MG63 (cell line): ENCODE measurements around the gene NDST1. TPM values are rescaled to one million over a fixed set of nuclear protein-coding genes. Genes with fewer than 3 reads are reported as not detected.
A peak's percentile ranks its signal among the peaks of the same experiment; 100 is the strongest.

Source experiments
- DNase-seq: peaks from one replicate; pipeline ENCODE4 v3.0.0-alpha.2; 2020
- H3K27me3 ChIP-seq: fragments of 250-450 bp; sonication (Bioruptor Pico); 2 replicates; pipeline ENCODE4 v1.5.1; 2020; ENCODE audit warnings: mild to moderate bottlenecking, moderate library complexity
- H3K36me3 ChIP-seq: fragments of 250-450 bp; sonication (Bioruptor Pico); 2 replicates; pipeline ENCODE4 v1.5.1; 2020; ENCODE audit warnings: mild to moderate bottlenecking, moderate library complexity
- H3K4me3 ChIP-seq: fragments of 250-450 bp; sonication (Bioruptor Pico); 2 replicates; pipeline ENCODE4 v1.5.1; 2020; ENCODE audit warnings: mild to moderate bottlenecking, moderate library complexity
- H3K9me3 ChIP-seq: fragments of 250-450 bp; sonication (Bioruptor Pico); 2 replicates; pipeline ENCODE4 v1.5.1; 2020; ENCODE audit warnings: mild to moderate bottlenecking, moderate library complexity
- total RNA-seq: library from RNA; depleted of rRNA; stranded (reverse); fragments of >200 nt; shearing (Covaris generic); gene quantifications from 2 replicates; pipeline ENCODE4 v1.2.3, GENCODE V29; 2014; ENCODE audit warnings: low replicate concordance

The NDST1 gene
- total RNA-seq, 1 experiment from 2014 or later = 142 TPM

DNA sequence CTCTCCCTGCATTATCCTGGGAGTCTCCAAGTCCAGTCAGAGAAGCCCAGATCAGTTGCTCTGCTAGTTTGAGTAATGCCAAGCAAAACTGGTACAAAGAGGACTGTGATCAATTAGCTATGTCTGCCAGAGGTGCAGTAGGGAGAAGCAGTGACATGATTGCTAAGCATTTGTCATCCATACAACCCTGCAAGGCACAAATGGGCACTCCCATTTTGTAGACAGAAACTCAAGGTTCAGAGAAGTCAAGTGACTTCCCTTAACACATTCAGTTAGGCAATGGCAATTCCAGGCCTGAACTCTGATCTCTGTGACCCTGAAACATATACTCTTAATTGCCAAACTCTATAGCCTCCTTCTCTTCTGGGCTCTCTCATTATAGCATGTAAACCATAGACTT lies 34.0 kb downstream of the NDST1 start:
- no peaks in the 10 kb centered on the region for H3K27me3 ChIP-seq
- no peaks in the 10 kb centered on the region for H3K9me3 ChIP-seq
- DNase-seq = no peak
- H3K4me3 ChIP-seq = no peak overlapping the region
- peaks cover 100% of the 10 kb centered on the region for H3K36me3 ChIP-seq

DNA sequence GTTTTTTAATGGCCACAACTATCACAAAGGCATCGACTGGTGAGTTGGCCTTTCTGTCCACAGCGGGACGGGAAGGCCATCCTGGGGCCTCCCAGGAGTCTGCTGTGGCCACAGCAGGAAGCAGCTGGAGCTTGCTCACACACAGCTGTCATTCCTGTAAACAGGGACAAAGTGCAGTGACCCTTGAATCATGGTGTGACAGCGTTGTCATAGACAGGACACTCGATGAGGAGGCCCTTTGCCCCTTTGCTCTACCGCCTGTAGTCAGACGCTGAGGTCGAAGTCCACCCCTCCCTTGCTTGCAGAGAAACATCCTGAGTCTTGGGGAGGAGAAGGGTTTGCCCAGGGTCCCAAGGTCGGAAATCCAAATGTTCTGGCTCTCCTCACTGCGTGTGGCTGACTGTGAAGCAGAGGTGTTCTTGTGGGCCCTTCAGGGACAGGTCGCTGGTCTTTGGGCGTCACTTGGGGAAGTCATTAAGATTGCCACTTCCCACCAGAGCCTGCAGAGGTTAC lies 35.1 kb downstream of the NDST1 start:
- no peaks in the 10 kb centered on the region for H3K27me3 ChIP-seq
- H3K9me3 ChIP-seq = no peaks in the 10 kb centered on the region
- H3K4me3 ChIP-seq = no peak overlapping the region
- no peak for DNase-seq
- peaks cover 100% of the 10 kb centered on the region for H3K36me3 ChIP-seq

- no peaks in the 10 kb centered on the region for H3K27me3 ChIP-seq
- peak; percentile 69 for DNase-seq
- no peak overlapping the region for H3K4me3 ChIP-seq
- H3K9me3 ChIP-seq = no peaks in the 10 kb centered on the region
- H3K36me3 ChIP-seq = peaks cover 100% of the 10 kb centered on the region
Observed at GRCh38 chr5:150544611-150545219, 36.8 kb downstream of the NDST1 start.

GRCh38 chr5:150545246-150545645 lies 37.3 kb downstream of the NDST1 start:
- no peak overlapping the region for H3K4me3 ChIP-seq
- H3K36me3 ChIP-seq = peaks cover 100% of the 10 kb centered on the region
- H3K27me3 ChIP-seq = no peaks in the 10 kb centered on the region
- DNase-seq = no peak
- H3K9me3 ChIP-seq = no peaks in the 10 kb centered on the region

DNA sequence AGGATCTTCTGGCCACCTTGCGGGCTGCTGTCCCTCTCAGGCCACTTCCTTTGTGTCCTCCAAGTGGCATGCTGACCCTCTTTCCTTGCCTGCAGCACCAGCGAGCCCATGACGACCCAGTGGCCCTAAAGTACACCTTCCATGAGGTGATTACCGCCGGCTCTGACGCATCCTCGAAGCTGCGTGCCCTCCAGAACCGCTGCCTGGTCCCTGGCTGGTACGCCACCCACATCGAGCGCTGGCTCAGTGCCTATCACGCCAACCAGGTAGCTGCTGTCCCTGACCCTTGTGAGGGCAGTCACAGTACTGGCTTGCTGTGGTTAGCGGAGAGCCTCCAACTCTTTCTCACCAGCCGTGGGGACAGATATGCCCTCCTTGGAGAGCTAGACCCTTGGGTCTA lies 40.2 kb downstream of the NDST1 start:
- H3K4me3 ChIP-seq = no peak overlapping the region
- H3K9me3 ChIP-seq = no peaks in the 10 kb centered on the region
- H3K27me3 ChIP-seq = no peaks in the 10 kb centered on the region
- no peak for DNase-seq
- peaks cover 100% of the 10 kb centered on the region for H3K36me3 ChIP-seq

- H3K36me3 ChIP-seq = peaks cover 97% of the 10 kb centered on the region
- no peak overlapping the region for H3K4me3 ChIP-seq
- no peaks in the 10 kb centered on the region for H3K27me3 ChIP-seq
- DNase-seq = no peak
- no peaks in the 10 kb centered on the region for H3K9me3 ChIP-seq
Observed at GRCh38 chr5:150549735-150550134, 41.8 kb downstream of the NDST1 start.

GRCh38 chr5:150550286-150550685 lies 42.4 kb downstream of the NDST1 start:
- no peaks in the 10 kb centered on the region for H3K27me3 ChIP-seq
- no peaks in the 10 kb centered on the region for H3K9me3 ChIP-seq
- H3K36me3 ChIP-seq = peaks cover 97% of the 10 kb centered on the region
- DNase-seq = no peak
- no peak overlapping the region for H3K4me3 ChIP-seq

GRCh38 chr5:150551066-150551465 lies 43.1 kb downstream of the NDST1 start:
- H3K27me3 ChIP-seq = no peaks in the 10 kb centered on the region
- no peak overlapping the region for H3K4me3 ChIP-seq
- no peak for DNase-seq
- no peaks in the 10 kb centered on the region for H3K9me3 ChIP-seq
- H3K36me3 ChIP-seq = peaks cover 97% of the 10 kb centered on the region

DNA sequence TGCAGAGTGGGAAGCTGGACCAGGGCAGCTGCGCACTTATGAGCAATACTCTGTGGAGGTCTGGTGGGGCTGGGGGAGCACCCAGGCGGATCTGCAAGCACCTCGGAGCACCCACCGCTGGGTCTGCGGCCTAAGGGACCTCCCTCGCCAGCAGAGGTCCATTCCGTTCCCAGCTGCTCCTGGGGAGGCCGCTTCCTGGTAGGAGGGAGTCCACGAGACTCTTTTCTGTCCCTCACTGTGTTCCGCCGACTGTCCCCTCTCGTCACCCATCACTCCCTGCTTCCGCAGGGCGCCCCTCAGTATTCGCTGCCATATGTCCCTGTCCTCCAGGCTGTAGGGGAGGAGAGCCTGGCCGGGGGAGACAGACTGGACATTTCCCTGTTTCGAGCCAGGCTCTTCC lies 45.5 kb downstream of the NDST1 start:
- no peak overlapping the region for H3K4me3 ChIP-seq
- no peaks in the 10 kb centered on the region for H3K27me3 ChIP-seq
- no peaks in the 10 kb centered on the region for H3K9me3 ChIP-seq
- peaks cover 92% of the 10 kb centered on the region for H3K36me3 ChIP-seq
- no peak for DNase-seq

DNA sequence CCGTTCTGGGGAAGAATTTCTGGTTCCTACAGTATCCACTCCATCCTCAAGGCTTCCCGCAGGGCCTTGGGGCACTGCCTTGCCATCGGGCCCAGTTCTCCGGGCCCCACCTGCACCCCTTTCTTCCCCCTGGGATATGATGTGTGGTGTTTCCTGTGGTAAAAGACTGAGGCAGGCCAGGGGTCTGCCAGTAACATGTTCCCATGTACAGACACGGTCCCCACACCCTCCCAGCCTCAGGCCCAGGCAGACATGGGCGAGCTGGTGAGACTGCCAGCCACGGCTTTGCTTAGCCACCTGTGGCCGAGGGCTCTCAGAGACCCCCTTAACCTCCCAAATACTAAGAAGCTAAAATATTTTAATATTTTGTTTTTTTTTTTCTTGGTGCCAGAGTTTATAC lies 46.0 kb downstream of the NDST1 start:
- Histone ChIP-seq H3K9me3 (no peaks in the 10 kb centered on the region), H3K27me3 (no peaks in the 10 kb centered on the region), H3K4me3 (no peak overlapping the region), H3K36me3 (peaks cover 92% of the 10 kb centered on the region)
- no peak for DNase-seq

DNA sequence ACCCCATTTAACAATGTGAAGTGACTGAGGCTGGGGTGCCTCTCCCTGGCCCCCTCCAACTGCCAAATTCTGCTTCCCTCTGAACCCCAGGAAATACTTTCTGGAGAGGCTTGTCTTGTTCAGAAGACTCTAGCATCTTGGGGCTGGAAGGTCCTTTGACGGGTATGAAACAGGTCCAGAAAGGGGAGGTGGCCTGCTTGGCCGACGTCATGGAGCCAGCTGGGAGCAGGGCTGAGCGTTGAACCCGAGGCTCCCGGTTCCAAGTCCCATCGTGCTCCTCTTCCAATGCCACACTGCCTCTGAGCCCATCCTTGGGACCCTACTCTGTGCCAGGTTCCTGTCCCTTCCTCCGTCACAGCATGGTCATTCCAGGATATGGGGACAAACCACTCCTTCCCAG lies 46.9 kb downstream of the NDST1 start:
- H3K36me3 ChIP-seq = peaks cover 91% of the 10 kb centered on the region
- H3K27me3 ChIP-seq = no peaks in the 10 kb centered on the region
- no peak overlapping the region for H3K4me3 ChIP-seq
- H3K9me3 ChIP-seq = no peaks in the 10 kb centered on the region
- no peak for DNase-seq

DNA sequence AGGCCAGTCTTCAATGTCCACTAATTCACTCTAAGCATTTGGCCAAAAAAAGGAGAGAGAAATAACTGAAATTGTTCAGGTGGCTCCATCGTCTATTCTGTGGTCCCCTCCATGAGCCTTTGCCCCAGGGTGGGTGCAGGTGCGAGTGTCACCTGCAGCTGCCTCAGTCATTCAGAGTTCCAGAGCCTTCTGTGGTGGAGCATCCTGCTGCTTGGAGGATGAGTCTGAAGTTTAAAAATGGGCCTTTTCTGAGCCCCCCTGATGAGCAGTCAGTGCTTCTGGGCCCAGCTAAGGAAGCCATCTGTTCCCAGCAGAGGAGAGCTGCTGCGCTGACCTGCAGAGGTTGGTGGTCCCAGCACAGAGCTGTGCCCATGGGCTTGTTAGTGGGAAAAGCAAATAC lies 48.2 kb downstream of the NDST1 start:
- no peaks in the 10 kb centered on the region for H3K9me3 ChIP-seq
- no peak overlapping the region for H3K4me3 ChIP-seq
- peaks cover 87% of the 10 kb centered on the region for H3K36me3 ChIP-seq
- no peak for DNase-seq
- no peaks in the 10 kb centered on the region for H3K27me3 ChIP-seq

DNA sequence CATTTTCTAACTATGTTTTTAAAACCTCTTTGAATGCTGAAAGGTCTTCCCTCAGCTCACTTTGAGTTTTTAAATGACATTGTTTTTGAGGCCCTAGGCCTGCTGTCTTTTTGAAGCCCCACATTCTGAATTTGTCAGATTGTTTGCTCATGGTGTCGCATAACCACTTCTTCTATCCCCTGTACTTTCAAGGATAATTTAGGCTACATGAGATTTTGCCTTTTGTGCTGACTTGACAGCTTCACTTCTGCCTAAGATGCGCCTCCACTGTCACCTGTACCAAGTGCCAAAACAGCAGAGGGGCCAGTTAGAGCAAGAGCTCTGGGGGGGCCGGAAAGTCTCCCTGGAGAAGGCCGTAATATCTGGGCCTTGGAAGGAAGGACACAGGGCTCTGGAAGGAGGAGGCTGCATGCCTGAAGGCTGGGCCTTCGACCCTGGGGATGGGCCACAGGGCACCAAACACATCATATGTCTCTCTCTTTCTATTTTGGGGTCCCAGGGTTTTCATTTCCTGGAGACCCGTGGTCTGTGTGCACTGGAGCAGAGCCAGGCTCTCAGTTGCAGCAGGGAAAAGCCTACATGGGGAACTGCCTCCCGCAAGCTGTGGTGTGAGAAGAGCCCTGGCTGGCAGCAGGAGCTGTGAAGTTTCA lies 49.1 kb downstream of the NDST1 start:
- H3K9me3 ChIP-seq = peaks cover 6% of the 10 kb centered on the region
- H3K27me3 ChIP-seq = no peaks in the 10 kb centered on the region
- no peak for DNase-seq
- peaks cover 87% of the 10 kb centered on the region for H3K36me3 ChIP-seq
- H3K4me3 ChIP-seq = no peak overlapping the region

GRCh38 chr5:150557509-150557872 lies 49.6 kb downstream of the NDST1 start:
- H3K4me3 ChIP-seq = no peak overlapping the region
- peaks cover 87% of the 10 kb centered on the region for H3K36me3 ChIP-seq
- no peaks in the 10 kb centered on the region for H3K27me3 ChIP-seq
- DNase-seq = peak; percentile 96
- H3K9me3 ChIP-seq = peaks cover 6% of the 10 kb centered on the region

GRCh38 chr5:150558088-150558621 lies 50.2 kb downstream of the NDST1 start:
- Histone ChIP-seq H3K27me3 (no peaks in the 10 kb centered on the region), H3K9me3 (peaks cover 6% of the 10 kb centered on the region), H3K36me3 (peaks cover 80% of the 10 kb centered on the region), H3K4me3 (no peak overlapping the region)
- DNase-seq = no peak

- Histone ChIP-seq H3K9me3 (peaks cover 6% of the 10 kb centered on the region), H3K27me3 (no peaks in the 10 kb centered on the region), H3K36me3 (peaks cover 72% of the 10 kb centered on the region), H3K4me3 (no peak overlapping the region)
- DNase-seq = no peak
Observed at GRCh38 chr5:150559088-150559487, 51.2 kb downstream of the NDST1 start.

GRCh38 chr5:150559701-150560100 lies 51.8 kb downstream of the NDST1 start:
- peaks cover 6% of the 10 kb centered on the region for H3K9me3 ChIP-seq
- no peaks in the 10 kb centered on the region for H3K27me3 ChIP-seq
- no peak for DNase-seq
- H3K4me3 ChIP-seq = no peak overlapping the region
- H3K36me3 ChIP-seq = peaks cover 68% of the 10 kb centered on the region
